Cardiac septum (tissue), 1 donor: ENCODE data around the gene IGSF22. TPM values are rescaled to one million over a fixed set of nuclear protein-coding genes. Genes with fewer than 3 reads are reported as not detected.
"Not testable (repeated sequence)": the region's sequence is repeated elsewhere in the genome, so short reads cannot be mapped to it uniquely, and the experiment has no call there.

ENCODE experiments used
- DNase-seq: peaks from one replicate; pipeline ENCODE4 v3.0.0-alpha.2; 2020; ENCODE audit warnings: low spot score
- intact Hi-C: fragments of 100-400 bp; cut with DNase I; formaldehyde crosslinking; loops from one replicate; pipeline ENCODE4 v1.14.0; 2022
- total RNA-seq: library from RNA; stranded (reverse); fragmentation: NEBNext Ultra II Directional; extraction: Animal tissue kit (Norgen Biotek cat#: 25700); gene quantifications from one replicate; pipeline ENCODE4 v1.2.1, GENCODE V29; 2021
- donor health status: DM: no; HTN: no; CAD: no.

The IGSF22 gene
- total RNA-seq, 1 donor from 2014 or later = 1.1 TPM

DNA sequence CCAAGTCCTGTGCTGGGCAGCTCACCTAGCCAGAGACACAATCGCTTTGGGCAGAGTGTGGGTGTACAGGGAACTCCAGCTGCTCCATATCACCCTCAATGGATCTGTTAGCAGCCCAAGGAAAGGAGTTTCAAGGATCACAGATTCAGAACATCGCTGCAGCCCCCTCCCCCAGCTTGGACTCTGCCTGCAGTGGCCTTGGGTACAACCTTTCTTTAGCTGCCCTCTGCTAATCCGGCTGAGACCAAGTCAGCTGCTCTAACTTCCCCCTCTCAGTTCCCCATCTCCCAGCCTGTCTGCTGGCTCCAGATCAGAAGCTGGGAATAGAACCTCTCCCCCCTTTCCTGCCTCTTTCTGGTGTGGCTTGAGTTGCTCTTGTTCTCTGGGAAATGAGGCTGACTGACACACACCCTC lies 26.1 kb downstream of the IGSF22 start:
- intact Hi-C loops = loop anchor here (5.0 to 10.0 kb wide), 2 partner anchors 113 to 305 kb away; partner anchors contain the start of genes LDHA and UEVLD

DNA sequence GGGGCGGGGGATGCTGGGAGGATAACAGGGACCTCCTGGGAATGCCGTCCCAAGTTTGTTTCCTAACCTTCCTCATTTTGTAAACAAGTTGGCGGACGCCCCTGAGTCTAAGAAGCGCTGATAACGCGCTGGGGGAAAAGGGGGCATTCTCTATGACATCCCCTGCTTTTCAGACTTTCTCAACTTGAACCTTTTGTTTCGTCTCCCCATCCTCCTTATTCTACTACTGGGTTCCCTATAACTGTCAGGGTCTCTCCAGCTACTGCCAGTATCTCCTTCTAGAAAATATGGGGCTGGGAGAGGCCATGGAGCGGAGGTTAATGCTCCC lies 26.8 kb downstream of the IGSF22 start:
- intact Hi-C loops = loop anchor here (5.0 kb wide), 1 partner anchor 112 kb away; the partner anchor contains the start of gene UEVLD
- DNase-seq = no peak

More for the DNA sequence above, 26.1 kb downstream of the IGSF22 start:
- peak; percentile 75 for DNase-seq

DNA sequence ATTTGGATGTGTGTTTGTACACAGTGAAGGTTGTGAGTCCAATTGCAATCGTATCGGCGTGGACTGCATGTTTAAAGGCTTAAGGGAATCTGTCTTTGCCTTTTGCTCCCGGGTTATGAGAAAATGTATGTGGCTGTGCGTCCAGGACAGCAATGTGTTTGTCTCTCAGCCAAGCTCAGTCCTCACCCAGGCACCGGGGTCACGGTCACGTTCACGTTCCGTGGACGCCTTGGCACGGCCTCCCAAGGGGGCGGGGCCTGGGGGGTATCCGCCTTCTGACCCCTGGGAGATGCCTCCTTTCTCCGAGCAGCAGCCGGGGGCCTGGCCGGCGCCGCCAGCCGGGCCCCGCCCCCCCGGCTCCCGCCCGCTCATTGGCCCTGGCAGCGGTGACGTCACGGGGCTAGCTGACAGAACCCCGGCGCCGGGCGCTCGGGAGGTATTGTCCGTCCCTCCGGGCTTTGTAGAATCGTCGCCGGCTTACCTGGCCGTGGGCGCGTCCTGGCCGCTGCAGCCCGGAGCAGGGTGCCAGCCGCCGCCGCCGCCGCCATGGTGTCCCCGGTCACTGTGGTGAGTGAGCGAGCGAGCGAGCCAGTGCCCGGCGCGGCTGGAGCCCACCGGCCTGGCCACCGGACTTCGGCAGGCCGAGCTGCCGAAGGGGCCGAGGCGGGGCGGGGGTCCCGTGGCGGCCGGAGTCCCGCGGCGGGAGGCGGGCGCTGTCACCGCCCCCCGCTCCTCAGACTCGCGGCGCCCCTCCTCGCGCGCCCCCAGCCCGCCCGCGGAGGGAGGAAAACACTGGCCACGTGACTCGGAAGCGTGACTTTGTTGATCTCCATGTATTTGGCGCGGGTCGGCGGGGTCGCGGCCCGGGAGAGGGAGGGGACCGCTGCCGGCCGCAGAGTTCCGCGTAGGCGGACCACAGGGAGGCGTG lies 27.4 kb downstream of the IGSF22 start, which contains the start of gene TMEM86A:
TSS of gene TMEM86A (plus strand) at position 439 of the 928 bp plus-strand sequence. CDS start at position 547, 108 bp downstream.
- intact Hi-C loops = loop anchor here (1.0 to 5.0 kb wide), 2 partner anchors 64 to 111 kb away; partner anchors contain the start of genes SPTY2D1 and UEVLD
- DNase-seq = peak; percentile 95

DNA sequence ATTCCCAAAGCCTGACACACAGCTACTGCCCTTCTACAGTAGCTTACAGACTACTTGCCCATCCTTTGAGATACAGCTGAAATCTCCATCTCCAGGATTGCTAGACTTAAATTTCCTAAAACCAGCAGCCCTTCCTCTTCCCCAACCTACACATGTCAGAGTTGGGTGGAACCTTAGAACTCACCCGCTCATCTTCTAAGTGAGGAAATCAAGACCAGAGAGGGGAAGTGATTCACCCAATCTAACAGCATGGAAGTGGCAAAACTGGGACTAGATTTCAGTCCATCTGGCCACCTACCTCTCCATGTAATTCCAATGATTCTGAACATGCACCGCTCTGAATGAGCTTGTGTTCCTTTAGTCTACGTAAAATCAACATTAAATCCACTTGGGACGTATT lies 28.4 kb downstream of the IGSF22 start:
- intact Hi-C loops = loop anchor here (5.0 kb wide), 1 partner anchor 110 kb away; the partner anchor contains the start of gene UEVLD
- no peak for DNase-seq

DNA sequence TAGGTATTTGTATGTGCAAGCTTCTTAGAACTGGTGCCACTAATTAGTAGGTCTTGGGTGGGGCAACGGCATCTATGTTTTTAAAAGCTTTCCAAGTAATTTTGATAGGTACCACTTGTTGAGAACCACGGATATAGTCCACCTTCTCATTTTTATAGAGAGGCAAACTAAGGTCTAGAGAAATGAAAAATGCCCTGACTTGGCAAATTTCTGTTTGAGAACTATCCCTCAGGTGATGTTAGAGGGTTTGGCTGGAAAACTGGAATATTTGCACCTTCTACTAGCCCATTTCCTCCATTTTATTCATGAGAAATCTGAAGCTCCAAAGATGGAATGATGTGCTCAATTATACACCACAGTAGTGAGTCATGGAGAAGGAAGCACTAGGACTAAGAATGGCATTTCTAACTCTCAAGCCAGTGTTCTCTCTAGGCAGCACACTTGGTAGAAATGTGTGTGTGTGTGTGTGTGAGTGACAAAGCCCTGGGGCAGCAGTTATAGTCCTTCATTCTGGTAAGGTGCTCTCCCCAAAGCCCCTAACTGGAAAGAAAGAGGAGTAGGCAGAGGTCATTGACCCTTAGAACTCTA lies 29.3 kb downstream of the IGSF22 start:
- intact Hi-C loops = loop anchor here (5.0 kb wide), 1 partner anchor 109 kb away; the partner anchor contains the start of gene UEVLD
- DNase-seq = peak; percentile 17

DNA sequence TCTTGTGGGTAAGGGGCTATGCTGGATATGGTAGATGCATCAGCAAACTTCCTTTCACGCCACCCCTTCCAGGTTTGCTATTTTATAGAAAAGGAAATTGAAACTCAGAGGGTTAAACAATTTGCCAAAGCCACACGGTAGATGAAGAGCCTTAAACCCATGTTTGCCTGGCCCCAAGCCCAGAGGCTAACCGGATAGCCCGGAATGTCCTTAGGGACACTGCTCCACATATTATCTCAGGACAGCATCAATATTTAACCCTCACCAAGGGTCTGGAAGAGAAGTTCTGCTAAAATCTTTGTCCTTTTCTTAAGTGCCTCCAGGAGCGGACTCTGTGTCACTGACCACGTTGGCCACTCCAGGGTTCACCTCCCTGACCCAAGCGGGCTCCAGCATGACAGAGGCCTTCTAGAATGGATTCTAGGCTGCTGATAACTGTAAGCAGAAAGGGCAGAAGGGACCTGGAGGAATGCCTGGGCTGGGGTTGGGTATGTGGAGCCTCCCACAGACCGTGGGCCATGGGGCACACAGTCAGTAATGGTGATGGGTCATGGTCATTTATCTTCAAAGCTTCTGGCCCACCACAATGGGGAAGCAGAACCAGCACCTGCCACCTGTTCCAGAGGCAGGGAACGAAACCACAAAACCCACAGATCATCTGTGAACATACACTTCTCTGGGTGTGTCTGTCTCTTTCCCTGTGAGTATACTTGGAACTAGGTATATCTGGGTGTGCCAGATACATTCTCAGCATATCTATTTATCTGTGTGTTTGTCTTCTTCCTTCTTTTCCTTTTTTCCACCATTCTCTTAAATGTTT lies 32.8 kb downstream of the IGSF22 start:
- intact Hi-C loops = no loop called here
- peak; percentile 44 for DNase-seq

DNA sequence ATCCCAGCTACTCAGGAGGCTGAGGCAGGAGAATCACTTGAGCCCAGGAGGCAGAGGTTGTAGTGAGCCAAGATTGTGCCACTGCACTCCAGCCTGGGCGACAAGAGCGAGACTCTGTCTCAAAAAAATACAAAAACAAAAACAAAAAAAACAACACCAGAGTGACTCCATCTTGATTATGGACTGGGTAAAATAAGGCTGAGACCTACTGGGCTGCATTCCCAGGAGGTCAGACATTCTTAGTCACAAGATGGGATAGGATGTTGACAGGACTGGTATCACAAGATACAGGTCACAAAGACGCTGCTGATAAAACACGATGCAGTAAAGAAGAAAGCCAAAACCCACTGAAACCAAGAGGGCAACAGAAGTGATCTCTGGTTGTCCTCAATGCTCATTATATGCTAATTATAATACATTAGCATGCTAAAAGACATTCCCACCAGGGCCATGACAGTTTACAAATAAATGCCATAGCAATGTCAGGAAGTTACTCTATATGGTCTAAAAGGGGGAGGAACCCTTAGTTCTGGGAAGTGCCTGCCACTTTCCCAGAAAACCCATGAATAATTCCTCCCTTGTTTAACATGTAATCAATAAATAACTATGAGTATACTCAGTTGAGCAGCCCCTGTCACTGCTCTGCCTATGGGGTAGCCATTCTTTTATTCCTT lies 34.4 kb downstream of the IGSF22 start:
- DNase-seq = peak; percentile 27
- intact Hi-C loops = not testable (repeated sequence)

DNA sequence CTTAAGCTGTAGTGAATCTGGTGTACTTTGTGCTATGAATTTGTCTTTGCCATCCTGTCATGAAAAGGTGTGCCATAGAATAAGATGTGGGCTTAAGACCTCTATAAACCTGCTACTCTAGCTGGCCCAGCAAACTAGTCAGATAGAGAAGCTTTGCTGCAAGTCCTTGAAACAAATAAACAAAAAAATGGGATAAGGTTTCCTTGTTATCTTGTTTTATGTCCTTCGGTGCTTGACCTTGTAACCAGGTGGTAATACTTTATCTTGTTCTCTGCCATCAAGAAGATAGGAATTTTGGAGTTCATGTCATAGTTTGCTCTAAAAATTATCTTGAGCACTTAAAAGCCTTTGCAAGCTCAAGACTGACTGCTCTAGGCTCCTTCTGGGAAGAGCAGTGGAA lies 41.7 kb downstream of the IGSF22 start:
- intact Hi-C loops = no loop called here
- no peak for DNase-seq

DNA sequence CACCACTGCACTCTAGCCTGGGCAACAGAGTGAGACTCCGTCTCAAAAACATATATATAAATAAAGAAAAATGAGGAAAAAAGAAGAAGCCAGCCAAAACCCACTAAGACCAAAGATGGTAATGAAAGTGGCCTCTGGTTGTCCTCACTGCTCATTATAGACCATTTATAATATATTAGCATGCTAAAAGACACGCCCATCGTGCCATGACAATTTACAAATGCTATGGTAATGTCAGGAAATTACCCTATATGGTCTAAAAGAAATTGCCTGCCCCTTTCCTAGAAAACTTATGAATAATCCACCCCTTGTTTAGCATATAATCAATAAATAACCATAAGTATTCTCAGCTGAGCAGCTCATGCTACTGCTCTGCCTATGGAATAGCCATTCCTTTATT lies 43.5 kb downstream of the IGSF22 start:
- DNase-seq = no peak
- intact Hi-C loops = no loop called here

DNA sequence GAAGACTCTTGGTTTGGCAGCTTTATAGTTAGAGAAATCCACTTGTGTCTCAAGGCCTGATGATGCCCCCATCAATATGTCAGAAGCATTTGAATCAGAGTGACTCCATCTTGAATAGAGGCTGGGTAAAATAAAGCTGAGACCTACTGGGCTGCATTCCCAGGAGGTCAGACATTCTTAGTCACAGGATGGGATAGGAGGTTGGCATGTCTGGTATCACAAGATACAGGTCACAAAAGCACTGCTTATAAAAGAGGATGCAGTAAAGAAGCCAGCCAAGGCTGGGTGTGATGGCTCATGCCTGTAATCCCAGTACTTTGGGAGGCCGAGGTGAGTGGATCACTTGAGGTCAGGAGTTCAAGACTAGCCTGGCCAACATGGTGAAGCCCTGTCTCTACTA lies 44.0 kb downstream of the IGSF22 start:
- DNase-seq, intact Hi-C loops: not testable (repeated sequence)

DNA sequence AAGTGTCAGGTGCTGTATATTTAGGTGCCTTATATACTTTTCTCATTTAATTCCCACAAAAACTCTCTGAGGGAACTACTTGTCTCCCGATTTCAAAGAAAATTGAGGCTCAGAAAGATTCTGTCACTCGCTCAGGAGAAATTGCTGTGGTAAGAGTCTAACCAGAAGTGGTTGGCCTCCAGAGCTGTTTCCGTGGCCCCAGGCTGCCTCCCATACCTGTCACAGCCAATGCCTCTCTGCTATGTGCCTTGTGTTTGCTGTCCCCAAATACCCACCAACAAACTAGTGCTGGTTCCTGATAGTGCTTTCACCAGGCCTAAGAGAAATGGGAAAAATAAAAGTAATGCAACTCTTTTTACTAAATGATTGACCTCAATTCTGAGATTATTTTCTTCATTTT lies 48.4 kb downstream of the IGSF22 start:
- DNase-seq = no peak
- intact Hi-C loops = no loop called here

DNA sequence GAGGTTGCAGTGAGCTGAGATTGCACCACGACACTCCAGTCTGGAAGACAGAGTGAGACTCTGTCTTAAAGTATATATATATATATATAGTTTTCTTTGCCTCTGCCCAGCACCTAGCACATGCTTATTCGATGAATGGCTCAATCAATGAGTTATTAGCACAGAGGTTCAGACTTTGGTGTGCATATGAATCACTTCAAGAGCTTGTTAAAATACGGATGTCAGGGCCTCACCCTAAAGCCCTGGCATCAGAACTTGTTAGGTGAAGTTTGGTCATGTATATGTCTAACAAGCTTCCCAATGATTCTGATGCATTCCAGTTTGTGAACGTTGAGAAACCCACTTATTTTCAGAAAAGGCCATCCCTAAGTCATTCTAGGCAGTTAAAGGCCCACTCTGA lies 49.2 kb downstream of the IGSF22 start:
- intact Hi-C loops = no loop called here
- DNase-seq = no peak

DNA sequence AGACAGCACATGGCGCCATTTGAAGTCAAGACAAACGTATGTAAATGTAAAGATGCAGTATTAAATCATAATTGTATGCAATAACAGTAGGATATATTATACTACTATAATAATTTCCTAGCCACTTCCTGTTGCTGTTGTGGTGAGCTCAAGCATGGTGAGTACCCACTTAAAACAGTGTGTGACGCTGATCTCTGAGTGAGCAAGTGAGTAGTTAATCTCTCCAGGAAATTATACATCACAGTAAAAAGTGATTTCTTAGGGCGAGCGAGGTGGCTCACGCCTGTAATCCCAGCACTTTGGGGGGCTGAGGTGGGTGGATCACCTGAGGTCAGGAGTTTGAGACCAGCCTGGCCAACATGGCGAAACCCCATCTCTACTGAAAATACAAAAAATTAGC lies 53.8 kb downstream of the IGSF22 start:
- DNase-seq, intact Hi-C loops: not testable (repeated sequence)

DNA sequence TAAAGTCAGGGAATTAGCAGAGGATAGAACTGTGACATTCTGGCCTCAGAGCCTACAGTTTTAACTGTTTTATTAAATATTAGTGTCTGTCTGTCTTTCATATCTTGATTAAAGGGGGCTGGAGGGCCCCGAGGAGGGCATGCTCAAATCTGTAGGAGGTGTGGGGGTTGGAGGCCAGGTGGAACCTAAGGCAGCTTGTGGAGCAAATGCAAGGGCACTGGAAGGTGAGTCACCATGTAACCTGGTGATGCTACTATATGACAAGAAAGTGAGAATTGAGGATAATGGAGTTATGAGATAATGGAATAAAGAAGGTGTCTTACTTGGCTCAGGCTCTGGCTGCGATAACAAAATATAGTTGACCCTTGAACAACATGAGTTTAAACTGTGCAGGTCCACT lies 54.7 kb downstream of the IGSF22 start:
- no peak for DNase-seq
- intact Hi-C loops = no loop called here

DNA sequence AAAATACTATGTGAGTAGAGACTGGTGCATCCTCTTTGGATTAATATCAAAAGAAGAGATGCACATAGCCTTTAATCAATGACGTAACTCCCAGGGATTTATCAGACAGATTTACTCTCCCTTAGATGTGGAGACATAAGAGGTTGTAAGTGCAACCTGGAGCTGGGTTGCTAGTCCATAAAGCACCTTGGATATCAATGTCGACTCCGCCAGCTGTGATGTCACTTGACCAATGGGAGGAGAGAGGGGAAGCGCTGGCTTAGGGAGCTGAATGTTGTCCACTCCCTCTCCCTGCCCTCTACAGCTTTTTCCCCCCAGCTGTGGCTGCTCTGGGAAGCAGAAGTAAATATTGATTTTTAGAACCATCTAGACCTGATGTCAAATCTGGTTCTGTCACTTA lies 56.3 kb downstream of the IGSF22 start:
- DNase-seq = no peak
- intact Hi-C loops = no loop called here

DNA sequence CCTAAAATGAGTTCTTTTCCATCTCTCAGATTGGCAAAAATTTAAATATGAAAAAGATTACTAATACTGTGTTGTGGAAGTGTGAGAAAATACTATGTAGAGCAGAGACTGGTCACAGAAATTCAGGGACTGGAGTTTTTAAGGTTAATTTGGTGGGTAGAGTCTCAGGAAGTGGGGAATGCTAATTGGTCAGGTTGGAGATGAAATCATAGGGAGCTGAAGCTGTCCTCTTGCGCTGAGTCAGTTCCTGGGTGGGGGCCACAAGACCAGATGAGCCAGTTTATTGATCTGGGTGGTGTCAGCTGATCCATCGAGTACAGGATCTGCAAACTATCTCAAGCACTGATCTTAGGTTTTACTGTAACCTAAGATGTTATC lies 56.8 kb downstream of the IGSF22 start:
- no peak for DNase-seq
- intact Hi-C loops = no loop called here

DNA sequence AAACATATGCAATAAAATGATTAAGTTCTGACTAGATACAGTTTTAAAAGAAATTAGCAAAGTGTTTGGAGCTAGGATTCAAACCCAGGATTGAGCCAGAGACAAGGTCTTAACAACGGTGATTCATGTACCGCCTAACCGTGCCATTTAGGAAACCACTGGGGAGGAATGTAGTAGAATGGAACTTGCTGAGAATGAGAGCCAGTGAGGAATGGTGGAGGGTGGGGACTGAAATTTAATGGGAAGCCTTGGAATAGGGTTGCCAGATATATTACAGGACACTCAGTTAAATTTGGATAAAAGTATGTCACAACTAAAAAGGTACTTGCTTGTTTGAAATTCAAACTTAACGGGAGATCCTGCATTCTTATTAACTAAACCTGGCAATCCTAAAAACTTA lies 57.9 kb downstream of the IGSF22 start:
- intact Hi-C loops = no loop called here
- no peak for DNase-seq

DNA sequence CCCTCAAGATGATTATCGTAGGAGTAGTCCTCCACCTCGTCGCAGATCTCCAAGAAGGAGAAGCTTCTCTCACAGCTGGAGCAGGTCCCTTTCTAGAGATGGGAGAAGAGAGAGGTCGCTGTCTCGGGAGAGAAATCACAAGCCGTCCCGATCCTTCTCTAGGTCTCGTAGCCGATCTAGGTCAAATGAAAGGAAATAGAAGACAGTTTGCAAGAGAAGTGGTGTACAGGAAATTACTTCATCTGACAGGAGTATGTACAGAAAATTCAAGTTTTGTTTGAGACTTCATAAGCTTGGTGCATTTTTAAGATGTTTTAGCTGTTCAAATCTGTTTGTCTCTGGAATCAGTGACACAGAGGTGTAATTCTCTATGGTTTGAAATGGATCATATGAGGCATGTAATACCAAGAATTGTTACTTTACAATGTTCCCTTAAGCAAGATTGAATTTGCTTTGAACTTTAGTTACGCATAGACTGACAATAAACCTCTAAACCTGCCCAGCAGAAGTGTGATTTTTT lies 60.6 kb downstream of the IGSF22 start:
- intact Hi-C loops, DNase-seq: not testable (repeated sequence)

DNA sequence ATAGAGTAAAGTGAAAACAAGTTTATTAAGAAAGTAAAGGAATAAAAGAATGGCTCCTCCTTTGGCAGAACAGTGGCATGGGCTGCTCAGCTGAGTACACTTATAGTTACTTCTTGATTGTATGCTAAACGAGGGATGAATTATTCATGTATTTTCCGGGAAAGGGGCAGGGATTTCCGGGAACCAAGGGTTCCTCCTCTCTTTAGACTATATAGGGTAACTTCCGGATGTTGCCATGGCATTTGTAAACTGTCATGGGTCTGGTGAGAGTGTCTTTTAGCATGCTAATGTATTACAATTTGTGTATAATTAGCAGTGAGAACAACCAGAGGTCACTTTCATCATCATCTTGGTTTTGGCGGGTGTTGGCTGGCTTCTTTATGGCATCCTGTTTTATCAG lies 68.3 kb downstream of the IGSF22 start:
- no peak for DNase-seq
- intact Hi-C loops = no loop called here
